Left ventricle myocardium superior (tissue), 1 donor: ENCODE results near the gene HIP1. TPM values are rescaled to one million over a fixed set of nuclear protein-coding genes. Genes with fewer than 3 reads are reported as not detected.
"Not testable (repeated sequence)": the region's sequence is repeated elsewhere in the genome, so short reads cannot be mapped to it uniquely, and the experiment has no call there.

Source experiments
- ATAC-seq: fragments of 200-7000 bp; cut with Tn5 transposase; one replicate; pipeline ENCODE4 v1.9.1; 2020; ENCODE audit warnings: mild to moderate bottlenecking, moderate library complexity
- DNase-seq: peaks from one replicate; pipeline ENCODE4 v3.0.0-alpha.2; 2020
- intact Hi-C: fragments of 100-400 bp; cut with micrococcal nuclease; formaldehyde crosslinking; loops from one replicate; pipeline ENCODE4 v1.11.0; 2022
- total RNA-seq: library from RNA; stranded (reverse); fragmentation: NEBNext Ultra II Directional; extraction: Animal tissue kit (Norgen Biotek cat#: 25700); gene quantifications from one replicate; pipeline ENCODE4 v1.2.1, GENCODE V29; 2021
- donor health status: DM: no; HTN: yes; CAD: no; lungs with severe emphysema.

The HIP1 gene
- total RNA-seq, 1 donor from 2014 or later: 17.8 TPM

DNA sequence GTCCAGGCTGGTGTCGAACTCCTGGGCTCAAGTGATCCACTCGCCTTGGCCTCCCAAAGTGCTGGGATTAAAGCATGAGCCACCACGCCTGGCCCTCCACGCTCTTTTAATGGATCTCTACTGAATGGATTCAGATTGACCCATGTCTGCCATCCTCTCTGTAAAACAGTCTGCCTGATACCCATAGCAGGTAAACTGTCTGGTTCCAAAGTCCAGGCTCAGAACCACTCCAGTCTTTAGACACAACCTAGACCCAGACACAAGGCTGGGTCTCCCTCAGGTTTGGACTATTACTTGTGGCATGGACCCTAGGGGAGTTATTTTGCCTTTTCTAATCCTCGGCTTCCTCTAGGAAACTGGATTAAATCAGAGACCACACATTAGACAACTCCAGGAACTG is 19.1 kb downstream of the HIP1 start:
- no peak for ATAC-seq

DNA sequence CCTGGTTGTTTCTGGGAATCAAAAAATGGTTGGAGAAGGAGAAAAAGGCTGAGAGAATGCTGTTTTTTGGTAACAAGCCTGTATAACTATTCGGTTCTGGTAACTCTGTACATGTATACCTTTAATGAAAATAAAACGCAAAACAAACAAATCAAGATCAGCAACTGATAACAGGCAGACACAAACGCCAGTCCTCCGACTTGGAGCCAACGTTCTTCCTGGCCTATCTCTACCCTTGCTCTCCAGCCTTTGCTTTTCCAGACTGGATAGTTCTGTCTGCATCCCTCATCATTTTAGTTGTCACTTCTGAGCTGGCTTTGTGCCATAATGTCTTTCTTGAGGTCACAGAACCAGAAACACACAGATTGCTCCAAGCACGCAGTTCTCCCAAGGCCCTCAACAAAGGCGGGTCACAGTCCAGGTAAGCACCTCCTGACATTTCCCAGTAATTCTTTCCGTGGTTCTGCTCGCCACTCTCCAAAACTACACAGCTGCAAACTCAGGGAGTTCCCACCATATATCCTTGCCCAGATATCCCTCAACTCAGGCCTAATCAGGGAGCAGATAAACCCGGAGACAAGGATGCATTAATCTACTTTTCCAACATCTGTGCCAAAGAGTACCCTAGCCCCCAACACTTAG is 20.2 kb downstream of the HIP1 start:
- no peak for DNase-seq
- intact Hi-C loops: no loop called here
- ATAC-seq: no peak

More for the DNA sequence above, 19.1 kb downstream of the HIP1 start:
- intact Hi-C loops: no loop called here
- no peak for DNase-seq

DNA sequence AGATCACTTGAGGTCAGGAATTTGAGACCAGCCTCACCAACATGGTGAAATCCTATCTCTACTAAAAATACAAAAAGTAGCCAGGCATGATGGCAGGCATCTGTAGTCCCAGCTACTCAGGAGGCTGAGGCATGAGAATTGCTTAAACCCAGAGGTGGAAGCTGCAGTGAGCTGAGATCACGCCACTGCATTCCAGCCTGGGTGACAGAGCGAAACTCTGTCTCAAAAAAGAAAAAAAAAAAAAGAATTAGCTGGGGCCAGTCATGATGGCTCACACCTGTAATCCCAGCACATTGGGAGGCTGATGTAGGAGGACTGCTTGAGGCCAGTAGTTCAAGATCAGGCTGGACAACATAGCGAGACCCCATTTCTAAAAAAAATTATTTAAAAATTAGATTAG is 21.0 kb downstream of the HIP1 start:
- intact Hi-C loops, DNase-seq, ATAC-seq: not testable (repeated sequence)

DNA sequence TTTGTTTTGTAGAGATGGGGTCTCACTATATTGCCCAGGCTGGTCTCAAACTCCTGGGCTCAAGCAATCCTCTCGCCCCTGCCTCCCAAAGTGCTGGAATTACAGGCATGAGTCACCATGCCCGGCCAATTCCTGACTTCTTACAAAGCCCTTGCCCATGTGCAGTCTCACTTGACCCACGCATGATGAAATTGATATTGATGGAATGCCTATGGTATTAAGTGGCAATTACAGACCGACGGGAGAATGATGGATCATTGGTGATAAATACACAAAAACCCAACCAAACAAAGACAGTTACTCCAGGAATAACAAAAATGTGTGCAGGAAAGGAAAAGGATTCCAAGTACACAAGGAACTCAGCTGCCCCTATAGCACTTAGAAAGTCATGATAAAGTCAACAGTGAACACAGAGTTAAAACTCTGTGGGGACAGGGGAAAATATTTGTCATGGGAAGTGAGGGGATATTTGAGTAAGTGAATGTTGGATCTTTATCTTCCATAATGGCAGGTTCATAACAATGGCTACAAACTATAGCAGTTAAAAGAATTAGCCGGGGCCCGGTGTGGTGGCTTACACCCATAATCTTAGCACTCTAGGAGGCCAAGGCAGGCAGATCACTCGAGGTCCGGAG is 21.6 kb downstream of the HIP1 start:
- ATAC-seq: no peak
- no peak for DNase-seq
- intact Hi-C loops: no loop called here

DNA sequence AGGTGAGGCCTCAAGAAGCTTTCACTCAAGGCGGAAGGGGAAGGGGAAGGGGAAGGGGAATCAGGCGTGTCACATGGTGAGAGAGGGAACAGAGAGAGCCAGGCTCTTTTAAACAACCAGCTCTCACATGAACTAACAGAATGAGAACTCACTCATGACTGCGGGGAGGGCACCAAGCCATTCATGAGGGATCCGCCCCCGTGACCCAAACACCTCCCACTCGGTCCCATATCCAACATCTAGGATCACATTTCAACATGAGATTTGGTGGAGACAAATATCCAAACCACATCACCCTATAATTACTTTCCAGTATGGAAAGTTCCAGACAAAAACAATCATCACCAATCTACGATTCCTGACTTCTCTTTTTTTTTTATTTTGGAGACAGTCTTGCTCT is 22.9 kb downstream of the HIP1 start:
- intact Hi-C loops: no loop called here
- ATAC-seq: no peak
- DNase-seq: no peak

DNA sequence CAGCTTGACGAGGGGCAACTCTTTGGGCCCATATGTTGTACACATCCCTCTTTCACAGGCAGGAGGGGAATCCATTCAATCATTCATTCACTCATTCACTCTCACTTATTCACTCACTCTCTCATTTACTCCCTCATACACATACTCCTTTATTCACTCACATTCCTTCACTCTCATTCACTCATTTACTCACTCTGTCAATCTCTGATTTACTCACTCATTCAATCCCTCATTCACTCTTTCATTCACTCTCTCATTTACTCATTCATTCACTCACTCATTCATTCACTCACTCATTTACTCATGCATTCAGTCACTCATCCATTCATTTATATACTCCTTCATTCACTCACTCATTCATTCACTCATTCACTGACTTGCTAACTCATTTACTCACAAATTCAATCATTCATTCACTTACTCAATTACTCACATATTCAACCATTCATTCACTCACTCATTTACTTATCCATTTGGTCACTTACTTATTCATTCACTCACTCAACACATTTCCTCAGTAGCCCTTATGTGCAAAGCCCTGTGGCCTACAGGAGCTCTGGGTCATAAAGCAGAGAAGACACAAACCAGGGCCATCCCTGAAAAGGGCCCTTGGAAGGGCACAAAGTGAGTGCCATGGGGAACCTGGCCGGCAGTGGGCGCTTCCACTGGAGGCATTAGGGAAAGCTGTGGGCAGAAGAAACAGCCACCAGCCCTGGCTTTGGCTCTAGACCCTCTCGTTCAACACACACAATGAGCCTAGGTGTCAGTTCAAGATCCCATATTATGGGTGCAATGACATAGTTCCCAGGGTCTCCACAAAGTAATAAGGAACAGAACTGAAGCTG is 26.0 kb downstream of the HIP1 start:
- intact Hi-C loops: no loop called here
- DNase-seq: no peak
- ATAC-seq: no peak

DNA sequence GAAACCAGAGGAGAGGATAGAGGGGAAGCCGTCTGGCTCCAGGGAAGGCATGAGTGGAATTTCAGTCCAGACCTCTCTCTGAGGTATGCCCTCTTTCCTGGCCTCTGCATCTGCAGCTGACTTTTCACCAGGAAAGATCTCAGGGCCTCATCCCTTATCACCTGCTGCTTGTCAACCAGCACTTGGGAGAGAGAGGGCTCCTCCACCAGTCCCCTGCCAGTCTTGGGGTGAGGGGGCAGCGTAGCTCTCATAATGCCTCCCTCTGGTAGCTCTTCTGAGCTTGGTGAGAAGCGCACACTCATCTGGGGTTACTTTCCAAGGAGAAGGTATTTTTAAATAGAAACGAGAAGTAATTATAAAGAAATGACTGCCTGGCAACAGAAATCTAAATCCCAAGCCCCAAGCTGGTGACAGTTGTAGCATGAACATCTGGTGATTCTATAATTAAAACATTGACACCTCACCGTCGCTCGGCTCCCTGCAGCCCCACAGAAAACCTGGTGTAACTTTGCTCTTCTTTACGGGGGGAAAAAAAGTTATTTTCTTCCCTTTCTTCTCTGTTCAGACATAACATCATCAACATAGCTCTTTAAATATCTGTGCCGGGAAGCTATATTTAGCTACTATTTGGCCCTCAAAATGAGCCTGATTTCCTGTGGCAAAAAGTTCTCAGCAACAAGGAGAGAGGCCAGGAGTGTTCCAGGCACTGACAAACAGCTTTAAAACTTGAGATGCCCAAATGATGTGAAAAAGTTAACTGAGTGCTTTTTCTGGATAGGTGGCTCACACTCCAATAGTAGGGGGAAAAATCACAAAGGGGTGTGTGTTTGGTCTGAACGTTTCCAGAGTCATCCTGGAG is 26.9 kb downstream of the HIP1 start:
- ATAC-seq: peak; percentile 93
- intact Hi-C loops: no loop called here
- no peak for DNase-seq

DNA sequence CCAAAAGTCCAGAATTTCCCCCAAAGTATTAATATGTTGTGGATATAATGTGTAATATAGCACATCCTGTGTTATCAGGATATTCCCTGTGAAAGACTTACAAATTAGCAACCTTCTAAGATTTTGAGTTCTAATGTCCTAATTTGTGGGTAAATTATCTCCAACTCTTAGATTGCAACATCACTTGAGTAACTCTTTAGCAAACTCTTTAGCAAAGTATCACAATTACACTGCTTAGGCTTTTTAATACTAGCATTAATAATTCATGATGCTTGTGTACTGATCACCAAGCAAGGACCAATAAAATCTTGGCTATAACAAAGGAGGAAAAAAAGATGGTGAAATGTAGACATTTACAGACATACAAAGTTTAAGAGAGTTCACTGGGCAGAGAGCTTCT is 27.7 kb downstream of the HIP1 start:
- ATAC-seq (no peak), DNase-seq (no peak)
- intact Hi-C loops: no loop called here

DNA sequence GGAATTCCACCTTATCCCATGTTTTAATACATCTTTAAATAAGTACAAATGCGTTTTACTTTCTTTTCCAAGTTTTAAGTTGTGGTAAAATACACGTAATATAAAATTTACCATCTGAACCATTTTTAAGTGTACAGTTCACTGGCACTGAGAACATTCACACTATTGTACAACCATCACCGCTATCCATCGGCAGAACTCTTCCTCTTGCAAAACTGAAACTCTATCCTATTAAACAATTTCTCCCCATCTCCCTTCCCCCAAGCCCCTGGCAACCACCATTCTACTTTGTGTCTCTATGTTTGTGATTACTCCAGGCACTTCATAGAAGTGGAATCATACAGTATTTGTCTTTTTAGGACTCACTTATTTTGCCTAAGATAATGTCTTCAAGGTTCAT is 33.8 kb downstream of the HIP1 start:
- DNase-seq (no peak), ATAC-seq (no peak)
- intact Hi-C loops: no loop called here

DNA sequence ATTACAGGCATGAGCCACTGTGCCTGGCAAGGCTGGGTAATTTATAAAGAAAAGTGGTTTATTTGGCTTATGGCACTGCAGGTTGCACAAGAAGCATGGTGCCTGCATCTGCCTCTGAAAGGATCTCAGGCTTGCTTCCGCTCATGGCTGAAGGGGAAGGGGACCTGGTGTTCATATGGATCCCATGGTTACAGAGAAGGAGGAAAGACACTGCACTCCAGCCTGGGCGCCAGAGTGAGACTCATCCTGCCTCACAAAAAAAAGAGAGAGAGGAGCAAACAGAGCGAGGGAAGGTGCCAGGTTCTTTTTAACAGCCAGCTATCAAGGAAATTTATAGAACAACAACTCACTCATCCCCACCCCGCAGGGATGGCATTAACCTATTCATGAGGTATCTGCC is 36.2 kb downstream of the HIP1 start:
- intact Hi-C loops: no loop called here
- DNase-seq: no peak
- no peak for ATAC-seq

DNA sequence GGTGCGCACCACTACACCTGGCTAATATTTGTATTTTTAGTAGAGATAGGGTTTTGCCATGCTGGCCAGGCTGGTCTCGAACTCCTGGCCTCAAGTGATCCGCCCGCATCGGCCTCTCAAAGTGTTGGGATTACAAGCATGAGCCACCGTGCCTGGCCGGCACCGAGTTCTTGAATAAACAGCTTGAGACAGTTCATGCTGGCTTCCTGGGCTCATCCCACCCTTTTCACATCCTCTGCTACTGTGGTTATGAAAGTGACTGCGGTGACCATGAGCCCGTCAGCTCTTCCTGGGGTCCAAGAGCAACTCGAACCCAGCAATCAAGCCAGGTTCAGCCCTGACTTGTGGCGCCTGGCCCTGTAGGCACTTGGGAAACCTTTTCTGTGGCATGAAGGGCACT is 38.7 kb downstream of the HIP1 start:
- intact Hi-C loops: no loop called here

DNA sequence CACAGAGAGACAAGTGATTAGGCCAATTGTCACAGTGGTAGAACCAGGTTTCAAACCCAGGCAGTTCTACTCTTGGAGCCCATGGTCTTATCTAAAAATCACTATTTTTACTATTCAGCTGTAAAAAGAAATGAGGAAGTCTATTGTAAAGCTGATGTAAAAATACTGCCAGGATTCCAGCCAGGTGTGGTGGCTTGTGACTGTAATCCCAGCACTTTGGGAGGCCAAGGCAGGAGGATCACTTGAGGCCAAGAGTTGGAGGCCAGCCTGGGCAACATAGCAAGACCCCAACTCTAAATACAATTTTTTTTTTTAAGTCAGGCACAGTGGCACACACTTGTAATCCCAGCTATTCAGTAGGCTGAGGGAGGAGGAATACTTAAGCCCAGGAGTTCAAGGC is 40.4 kb downstream of the HIP1 start:
- DNase-seq: no peak
- intact Hi-C loops: no loop called here
- ATAC-seq: no peak

More for the DNA sequence above, 38.7 kb downstream of the HIP1 start:
- DNase-seq: no peak
- no peak for ATAC-seq

DNA sequence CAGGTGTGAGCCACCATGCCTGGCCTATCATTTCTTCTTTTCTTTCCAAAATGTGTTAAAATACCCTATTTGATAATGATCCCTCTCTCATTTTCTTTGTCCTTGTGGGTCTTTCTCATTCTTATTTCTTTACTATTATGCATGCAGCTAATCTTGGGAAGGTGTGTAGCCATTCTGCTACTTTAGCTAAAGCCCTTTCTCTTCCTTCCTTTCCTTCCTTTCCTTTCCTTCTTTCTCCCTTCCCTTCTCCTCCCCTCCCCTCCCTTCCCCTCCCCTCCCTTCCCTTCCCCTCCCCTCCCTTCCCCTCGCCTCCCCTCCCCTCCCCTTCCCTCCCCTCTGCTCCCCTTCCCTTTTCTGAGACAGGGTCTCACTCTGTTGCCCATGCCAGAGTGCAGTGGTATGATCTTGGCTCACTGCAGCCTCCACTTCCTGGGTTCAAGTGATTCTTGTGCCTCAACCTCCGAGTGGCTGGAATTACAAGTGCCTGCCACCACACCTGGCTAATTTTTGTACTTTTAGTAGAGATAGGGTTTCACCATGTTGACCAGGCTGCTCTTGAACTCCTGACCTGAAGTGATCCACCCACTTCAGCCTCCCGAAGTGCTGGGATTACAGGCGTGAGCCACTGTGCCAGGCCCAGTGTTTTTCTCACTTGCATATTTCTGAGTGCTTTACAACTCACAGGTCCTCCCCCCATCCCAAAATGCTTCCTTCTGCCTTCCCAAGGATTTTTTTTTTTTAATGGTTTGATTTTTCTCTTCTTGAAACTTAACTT is 42.3 kb downstream of the HIP1 start:
- intact Hi-C loops: no loop called here
- ATAC-seq: no peak
- no peak for DNase-seq

DNA sequence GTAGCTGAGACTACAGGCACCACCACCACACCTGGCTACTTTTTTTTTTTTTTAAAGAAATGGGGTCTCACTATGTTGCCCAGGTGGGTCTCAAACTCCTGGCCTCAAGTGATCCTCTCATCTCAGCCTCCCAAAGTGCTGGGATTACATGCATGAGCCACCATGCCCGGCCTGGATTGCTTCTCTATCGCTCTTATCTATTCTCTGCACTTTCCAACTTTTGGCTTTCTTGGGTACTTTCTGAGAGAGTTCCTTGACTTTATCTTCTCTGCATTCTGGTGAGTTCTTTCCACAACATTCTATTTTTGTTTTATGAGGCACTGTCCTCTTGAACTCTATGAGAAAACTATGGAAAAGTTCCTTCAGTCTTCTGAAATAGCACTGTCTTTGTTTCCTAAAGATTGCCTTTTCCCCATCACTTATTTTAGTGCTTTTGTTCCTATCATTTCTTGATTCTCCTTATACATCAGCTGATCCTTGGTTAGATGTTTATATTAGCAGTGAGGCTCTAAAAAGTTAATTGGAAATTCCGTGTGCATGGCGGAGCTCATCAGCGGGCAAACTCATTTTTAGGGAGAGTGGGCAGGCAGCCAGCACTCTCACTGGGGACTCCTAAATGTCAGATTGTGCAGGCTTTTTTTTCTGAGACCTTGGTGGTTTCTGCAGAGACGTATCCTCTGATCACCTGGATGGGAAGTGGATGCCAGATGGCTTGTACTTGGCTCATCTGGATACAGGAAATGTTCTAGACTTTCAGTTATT is 43.9 kb downstream of the HIP1 start:
- no peak for ATAC-seq
- intact Hi-C loops: no loop called here
- DNase-seq: no peak

DNA sequence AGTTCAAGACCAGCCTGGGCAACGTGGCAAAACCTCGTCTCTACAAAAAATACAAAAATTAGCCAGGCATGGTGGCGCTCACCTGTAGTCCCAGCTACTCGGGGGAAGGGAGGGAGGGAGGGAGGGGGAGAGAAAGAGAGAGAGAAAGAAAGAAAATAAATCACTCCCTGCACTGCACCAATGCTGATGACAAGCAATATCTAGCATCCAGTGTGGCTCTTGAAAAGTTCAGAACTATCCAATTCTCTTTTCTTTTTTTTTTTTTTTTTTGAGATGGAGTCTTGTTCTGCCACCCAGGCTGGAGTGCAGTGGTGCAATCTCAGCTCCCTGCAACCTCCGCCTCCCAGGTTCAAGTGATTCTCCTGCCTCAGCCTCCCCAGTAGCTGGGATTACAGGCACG is 45.1 kb downstream of the HIP1 start:
- DNase-seq, ATAC-seq, intact Hi-C loops: not testable (repeated sequence)

DNA sequence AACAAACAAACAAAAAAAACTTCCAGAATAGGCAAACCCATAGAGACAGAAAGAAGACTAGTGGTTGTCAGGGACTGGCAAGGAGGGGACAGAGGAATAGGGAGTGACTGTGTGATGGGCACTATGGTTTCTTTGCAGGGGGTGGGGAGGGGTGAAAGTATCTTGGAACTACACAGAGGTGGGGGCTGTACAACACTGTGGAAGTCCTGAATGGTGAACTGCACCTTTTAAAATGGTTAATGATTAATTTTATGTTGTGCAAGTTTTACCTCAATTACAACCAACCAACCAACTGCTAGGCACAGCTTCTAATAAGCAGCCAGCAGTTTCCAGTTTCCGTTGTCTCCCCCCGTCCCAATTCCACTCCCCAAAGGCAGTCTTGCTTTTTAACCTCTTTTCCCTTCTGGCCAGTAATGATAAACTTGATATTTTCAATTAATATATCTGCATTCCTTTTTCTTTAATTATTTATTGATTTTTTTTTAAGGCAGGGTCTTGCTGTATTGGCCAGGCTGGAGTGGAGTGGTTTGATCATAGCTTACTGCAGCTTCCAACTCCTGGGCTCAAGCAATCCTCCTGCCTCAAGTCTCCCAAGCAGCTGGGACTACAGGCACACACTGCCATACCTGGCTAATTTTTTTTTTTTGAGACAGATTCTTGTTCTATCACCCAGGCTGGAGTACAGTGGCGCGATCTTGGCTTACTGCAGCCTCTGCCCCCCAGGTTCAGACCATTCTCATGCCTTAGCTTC is 46.8 kb downstream of the HIP1 start:
- DNase-seq: no peak
- no peak for ATAC-seq
- intact Hi-C loops: no loop called here

DNA sequence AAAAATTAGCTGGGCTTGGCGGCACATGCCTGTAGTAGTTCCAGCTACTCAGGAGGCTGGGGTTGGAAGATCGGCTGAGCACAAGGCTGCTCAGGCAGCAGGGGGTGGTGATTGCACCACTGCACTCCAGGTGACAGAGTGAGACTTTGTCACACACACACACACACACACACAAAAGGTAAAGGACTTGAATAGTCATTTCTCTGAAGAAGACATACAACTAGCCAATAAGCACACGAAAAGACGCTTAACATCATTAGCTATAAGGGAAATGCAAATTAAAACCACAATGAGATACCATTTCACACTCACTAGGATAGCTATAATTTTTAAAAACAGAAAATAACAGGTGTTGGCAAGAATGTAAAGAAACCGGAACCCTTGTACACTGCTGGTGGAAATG is 48.6 kb downstream of the HIP1 start:
- no peak for ATAC-seq
- intact Hi-C loops: no loop called here
- no peak for DNase-seq
